Tibial nerve (tissue), 3 donors: Measurements from ENCODE around the gene THSD4.

Experiments used
- CTCF ChIP-seq, 5 experiments: fragments of 200-600 bp in 3 of 5; fragments of 450-650 bp in 2 of 5; sonication (generic) in 3 of 5; IDR thresholded peaks; one replicate each; pipeline ENCODE4 v1.5.1; 2016 to 2019; ENCODE audit warnings: antibody characterized with exemption in 5 of 5, mild to moderate bottlenecking in 3 of 5, moderate library complexity in 2 of 5
- POLR2A ChIP-seq, 2 donors: fragments of 450-650 bp; IDR thresholded peaks; one replicate each; pipeline ENCODE4 v1.6.1; 2017; ENCODE audit warnings: antibody characterized with exemption in 2 of 2, mild to moderate bottlenecking in 2 of 2, moderate library complexity in 2 of 2

- TF ChIP-seq CTCF (IDR thresholded peaks at IDR 0.05) (no peak), POLR2A (IDR thresholded peaks at IDR 0.05) (no peak)
These were observed 32.5 kb upstream of the THSD4 start for GRCh38 chr15:71082803-71083202.
